C4-2B (cell line): ENCODE data around the gene SLC25A43.

Experiments
- CTCF ChIP-seq: fragments of 450-650 bp; conservative IDR thresholded peaks from 2 replicates; pipeline ENCODE4 v1.5.1; 2017; ENCODE audit warnings: mild to moderate bottlenecking
- ZFX ChIP-seq: fragments of 450-650 bp; IDR thresholded peaks from 2 replicates; pipeline ENCODE4 v1.6.1; 2017

- TF ChIP-seq CTCF, result no peak
- no peak for TF ChIP-seq ZFX
These were observed 11.7 kb downstream of the SLC25A43 start for GRCh38 chrX:119410854-119411253.
